ENCODE measurements around the gene OOSP4A.

The OOSP4A gene

GRCh38 chr11:60018058-60018457 lies 54.2 kb downstream of the OOSP4A start:
- in situ Hi-C loops (cut with HindIII; ENCODE audit: low sequenced_read_pairs), result no loop called here
- TF ChIP-seq, protein P1, sequence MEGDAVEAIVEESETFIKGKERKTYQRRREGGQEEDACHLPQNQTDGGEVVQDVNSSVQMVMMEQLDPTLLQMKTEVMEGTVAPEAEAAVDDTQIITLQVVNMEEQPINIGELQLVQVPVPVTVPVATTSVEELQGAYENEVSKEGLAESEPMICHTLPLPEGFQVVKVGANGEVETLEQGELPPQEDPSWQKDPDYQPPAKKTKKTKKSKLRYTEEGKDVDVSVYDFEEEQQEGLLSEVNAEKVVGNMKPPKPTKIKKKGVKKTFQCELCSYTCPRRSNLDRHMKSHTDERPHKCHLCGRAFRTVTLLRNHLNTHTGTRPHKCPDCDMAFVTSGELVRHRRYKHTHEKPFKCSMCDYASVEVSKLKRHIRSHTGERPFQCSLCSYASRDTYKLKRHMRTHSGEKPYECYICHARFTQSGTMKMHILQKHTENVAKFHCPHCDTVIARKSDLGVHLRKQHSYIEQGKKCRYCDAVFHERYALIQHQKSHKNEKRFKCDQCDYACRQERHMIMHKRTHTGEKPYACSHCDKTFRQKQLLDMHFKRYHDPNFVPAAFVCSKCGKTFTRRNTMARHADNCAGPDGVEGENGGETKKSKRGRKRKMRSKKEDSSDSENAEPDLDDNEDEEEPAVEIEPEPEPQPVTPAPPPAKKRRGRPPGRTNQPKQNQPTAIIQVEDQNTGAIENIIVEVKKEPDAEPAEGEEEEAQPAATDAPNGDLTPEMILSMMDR (IDR thresholded peaks at IDR 0.05; ENCODE audit: low read depth, low read length, missing control alignments), result no peak
- no peak overlapping the region for H3K4me3 ChIP-seq (ENCODE audit: low read depth, low read length)
- DNase-seq (ENCODE audit: low read depth), result no peak
